Measurements from ENCODE around the gene BRAF.
"Not testable (repeated sequence)": the region's sequence is repeated elsewhere in the genome, so short reads cannot be mapped to it uniquely, and the experiment has no call there.

The BRAF gene

DNA sequence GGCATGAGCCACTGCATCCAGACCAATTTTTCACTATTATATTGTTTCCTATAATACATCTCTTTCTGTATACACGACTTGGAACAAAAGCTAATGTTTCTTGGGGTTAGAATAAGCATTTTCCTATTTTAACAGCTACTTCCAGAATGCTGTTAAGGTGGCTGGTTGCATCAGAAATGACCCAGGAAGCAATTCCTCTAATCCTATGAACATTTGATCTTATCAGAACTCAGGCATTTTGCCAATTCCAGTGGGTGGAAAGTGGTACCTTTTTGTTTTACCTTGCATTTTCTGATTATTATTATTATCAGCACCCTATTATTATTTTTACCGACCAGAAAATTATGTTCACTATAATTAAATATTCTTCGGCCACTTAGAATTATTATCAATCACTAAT, 154.9 kb downstream of the BRAF start:
- DNase-seq (ENCODE audit: low read depth) = no peak

DNA sequence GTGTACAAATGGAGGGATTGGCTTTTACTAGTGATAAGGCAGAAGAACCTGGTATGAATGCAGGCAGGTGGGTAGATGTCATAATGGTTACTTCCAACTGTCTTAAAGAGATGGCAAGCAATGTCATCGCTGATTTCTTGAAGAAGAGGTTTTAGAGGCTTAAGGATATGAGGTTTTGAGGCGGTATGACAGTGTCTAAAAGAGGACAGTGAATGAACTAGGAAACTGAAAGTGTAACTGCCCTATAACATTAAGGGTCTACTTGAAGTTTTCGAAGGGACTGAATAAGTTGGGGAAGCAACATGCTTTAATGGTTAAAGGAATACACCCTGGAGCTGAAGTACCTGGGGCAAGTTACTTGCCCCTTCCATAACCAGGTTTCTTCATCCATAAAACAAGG, 157.3 kb downstream of the BRAF start:
- no peak for DNase-seq (ENCODE audit: low read depth)

DNA sequence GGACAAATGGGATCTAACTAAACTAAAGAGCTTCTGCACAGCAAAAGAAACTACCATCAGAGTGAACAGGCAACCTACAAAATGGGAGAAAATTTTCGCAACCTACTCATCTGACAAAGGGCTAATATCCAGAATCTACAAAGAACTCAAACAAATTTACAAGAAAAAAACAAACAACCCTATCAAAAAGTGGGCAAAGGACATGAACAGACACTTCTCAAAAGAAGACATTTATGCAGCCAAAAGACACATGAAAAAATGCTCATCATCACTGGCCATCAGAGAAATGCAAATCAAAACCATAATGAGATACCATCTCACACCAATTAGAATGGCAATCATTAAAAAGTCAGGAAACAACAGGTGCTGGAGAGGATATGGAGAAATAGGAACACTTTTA, 159.3 kb downstream of the BRAF start:
- not testable (repeated sequence) for DNase-seq (ENCODE audit: low read depth)

DNA sequence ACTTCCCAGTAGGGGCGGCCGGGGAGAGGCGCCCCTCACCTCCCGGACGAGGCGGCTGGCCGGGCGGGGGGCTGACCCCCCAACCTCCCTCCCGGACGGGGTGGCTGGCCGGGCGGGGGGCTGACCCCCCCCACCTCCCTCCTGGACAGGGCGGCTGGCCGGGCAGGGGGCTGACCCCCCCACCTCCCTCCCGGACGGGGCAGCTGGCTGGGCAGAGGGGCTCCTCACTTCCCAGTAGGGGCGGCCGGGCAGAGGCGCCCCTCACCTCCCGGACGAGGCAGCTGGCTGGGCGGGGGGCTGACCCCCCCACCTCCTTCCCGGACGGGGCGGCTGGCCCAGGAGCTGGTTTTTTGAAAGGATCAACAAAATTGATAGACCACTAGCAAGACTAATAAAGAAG, 161.6 kb downstream of the BRAF start:
- not testable (repeated sequence) for DNase-seq (ENCODE audit: low read depth)

DNA sequence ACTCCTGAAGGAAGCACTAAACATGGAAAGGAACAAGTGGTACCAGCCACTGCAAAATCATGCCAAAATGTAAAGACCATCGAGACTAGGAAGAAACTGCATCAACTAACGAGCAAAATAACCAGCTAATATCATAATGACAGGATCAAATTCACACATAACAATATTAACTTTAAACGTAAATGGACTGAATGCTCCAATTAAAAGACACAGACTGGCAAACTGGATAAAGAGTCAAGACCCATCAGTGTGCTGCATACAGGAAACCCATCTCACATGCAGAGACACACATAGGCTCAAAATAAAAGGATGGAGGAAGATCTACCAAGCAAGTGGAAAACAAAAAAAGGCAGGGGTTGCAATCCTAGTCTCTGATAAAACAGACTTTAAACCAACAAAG, 163.4 kb downstream of the BRAF start:
- not testable (repeated sequence) for DNase-seq (ENCODE audit: low read depth)

DNA sequence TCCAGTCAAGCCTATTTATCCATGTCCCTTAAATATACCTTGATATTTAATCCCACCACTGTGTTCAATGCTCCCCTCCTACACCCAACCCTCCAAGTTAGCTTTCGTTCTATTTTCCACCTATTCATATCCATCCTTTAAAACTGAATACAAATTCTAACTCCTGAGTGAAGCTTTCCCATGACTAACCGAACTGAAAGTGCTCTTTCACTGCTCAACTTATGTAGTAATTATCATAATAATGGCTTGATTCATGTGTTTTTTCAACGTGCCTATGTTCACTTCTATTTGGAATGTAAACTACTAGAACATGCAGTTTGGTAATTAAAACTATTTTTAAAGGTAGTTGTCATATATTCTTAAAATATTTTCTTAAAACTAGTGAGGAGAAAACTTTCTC, 170.2 kb downstream of the BRAF start:
- no peak for DNase-seq (ENCODE audit: low read depth)

DNA sequence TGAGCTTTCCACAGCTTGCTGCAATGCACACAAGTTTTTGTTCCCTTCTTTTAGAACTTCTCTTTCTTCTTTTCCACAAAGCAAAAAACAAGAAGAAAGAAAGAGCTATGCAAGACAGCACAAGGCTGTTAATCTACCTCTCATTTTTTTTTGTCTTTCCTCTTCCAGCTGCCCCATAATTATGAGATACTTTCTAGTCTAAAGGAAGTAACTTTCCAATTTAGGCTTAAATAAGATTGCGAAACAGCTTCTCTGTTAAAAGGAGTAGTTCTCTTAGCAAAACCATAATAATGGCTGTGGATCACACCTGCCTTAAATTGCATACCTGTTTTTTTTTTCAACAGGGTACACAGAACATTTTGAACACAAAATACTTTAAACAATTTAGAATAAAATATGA, 172.2 kb downstream of the BRAF start:
- DNase-seq (ENCODE audit: low read depth) = no peak

DNA sequence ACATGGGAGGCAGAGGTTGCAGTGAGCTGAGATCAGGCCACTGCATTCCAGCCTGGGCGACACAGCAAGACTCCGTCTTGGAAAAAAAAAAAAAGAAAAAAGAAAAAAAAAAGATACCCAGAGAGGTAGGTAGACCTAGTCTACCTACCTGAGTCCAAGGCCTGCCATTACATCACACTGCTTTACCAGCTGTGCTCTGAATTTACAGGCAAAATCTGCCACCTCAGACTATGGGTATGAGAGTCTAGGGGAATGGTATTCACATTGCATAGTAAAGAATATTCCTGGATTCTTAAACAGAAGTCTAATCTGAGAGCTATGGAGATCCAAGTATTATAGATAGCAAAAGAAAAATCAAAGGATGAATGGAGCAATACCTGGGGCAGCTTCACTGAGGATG, 178.0 kb downstream of the BRAF start:
- no peak for DNase-seq (ENCODE audit: low read depth)

DNA sequence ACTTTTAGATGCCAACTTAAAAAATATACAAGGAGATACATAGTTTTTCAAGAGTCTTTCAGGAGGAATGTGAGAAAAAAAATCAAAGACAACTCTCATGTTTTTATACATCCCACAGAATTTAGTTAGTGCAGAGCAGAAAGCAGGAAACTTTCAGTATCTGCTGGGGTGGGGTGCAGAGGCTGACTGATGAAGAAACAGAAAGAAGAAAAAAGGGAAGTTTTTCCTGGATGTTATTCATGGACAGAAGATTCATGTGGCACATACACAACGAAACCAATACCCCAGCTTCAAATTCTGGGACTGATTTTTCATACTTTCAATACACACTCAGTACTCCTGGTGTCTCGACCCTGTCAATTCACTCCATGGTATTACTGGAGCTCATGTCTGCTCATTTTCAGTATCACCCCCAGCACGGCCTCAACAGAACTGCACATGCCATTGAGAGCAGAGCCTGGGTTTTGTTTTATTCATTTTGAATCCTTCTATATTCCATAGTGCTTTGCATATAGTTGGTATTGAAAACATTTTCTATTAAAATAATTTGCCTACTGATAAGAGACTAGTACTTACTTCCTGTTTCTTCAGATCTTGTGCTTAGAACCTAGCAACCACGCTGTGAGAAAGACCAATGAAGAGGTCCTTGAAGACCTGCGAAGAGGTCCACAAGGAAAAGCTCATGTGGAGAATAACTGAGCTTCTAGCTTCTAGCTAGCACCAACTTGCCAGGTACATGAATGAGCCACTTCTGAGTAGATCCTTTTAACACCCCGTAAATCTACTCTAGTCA, 179.3 kb downstream of the BRAF start:
- DNase-seq (ENCODE audit: low read depth) = no peak

DNA sequence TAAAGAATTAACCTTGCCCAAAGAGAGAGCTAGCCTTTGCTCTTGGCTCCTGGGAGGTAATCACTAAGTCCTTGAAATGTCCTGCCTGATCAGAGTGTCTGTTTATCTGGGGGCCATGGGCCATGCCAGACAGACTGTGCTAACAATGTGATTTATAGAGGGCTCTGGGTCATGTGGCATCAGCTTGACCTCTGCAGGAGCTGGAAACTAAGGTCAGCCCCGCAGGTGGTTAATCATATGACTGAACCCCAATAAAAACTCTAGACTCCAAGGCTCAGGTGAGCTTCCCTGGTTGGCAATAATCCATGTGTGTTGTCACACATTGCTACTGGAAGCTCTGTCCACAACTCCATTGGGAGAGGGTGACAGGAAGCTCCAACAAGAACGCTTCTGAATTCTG, 180.7 kb downstream of the BRAF start:
- DNase-seq (ENCODE audit: low read depth) = no peak

DNA sequence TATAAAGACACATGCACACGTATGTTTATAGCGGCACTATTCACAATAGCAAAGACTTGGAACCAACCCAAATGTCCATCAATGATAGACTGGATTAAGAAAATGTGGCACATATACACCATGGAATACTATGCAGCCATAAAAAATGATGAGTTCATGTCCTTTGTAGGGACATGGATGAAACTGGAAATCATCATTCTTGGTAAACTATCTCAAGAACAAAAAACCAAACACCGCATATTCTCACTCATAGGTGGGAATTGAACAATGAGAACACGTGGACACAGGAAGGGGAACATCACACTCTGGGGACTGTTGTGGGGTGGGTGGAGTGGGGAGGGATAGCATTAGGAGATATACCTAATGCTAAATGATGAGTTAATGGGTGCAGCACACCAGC, 181.5 kb downstream of the BRAF start:
- DNase-seq (ENCODE audit: low read depth) = not testable (repeated sequence)

DNA sequence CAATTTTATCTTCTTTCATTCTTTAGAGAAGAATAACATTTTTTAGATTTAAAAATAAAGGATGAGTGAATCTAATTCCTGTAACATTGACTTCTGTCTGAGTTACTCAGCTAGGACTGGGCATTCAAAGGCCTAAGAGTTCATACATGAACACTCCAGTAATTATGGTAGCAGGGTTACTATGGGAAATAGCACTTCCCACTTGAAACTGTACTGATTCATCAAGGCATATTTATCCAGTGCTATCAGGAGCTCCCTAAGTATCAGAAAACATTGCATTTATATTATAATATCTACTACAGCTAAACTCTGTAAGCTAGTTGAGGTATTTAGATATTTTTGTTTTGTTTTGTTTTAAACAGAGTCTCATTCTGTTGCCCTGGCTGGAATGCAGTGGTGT, 186.4 kb downstream of the BRAF start:
- no peak for DNase-seq (ENCODE audit: low read depth)

DNA sequence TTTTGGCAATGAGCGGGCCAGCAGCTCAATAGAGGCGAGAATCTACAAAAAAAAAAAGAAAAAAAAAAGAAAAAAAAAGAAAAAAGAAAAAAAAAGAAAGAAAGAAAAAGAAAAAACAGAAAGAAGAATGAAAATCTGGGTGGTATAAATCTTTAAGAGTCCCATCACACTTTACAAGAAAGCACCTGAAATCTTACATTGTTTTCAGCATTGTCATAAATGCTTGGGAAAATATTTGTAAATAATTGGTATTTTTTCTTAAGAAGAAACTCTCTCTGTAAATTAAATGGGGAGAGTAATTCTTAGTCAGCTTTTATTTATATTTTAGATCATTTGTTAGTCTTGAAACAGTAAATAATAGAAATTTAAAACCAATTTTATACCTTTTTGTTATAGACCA, 190.0 kb downstream of the BRAF start:
- DNase-seq (ENCODE audit: low read depth) = no peak

DNA sequence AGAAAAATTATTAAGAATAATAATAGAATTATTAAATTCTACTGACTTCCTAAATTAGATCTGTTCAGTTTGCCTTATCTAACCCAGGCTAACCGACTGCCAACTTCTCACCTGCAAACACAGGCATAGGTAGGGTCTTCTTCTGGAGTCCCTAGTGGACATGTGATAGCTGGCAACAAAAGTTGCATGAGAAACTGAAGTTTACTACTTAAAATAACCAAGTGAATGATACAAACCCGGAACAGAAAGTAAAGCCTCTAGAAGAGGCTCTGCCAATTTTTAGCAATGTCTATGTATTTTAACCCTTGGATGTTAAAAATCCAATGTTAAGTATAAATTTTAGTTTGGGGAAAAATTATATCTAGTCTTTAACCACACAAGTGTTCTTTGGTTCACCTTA, 190.6 kb downstream of the BRAF start:
- no peak for DNase-seq (ENCODE audit: low read depth)

DNA sequence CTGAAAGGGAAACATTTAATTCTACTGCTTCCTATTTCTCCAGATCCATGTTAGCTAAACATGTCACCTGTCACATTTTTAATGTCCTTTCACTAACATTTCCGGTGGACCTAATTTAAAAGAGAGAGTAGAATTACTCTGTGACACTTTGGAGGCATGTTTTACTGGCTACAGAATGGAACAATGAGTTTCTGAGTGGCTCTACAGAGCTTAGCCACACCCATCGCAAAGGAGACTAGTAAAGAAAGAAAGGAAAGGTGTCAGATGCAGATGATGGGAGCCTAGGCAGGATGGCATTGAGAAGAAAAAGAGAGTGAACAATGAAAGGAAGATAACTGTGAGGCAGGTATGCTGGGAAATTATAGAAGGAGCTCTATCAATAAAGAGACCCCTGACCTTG, 192.3 kb downstream of the BRAF start:
- no peak for DNase-seq (ENCODE audit: low read depth)

DNA sequence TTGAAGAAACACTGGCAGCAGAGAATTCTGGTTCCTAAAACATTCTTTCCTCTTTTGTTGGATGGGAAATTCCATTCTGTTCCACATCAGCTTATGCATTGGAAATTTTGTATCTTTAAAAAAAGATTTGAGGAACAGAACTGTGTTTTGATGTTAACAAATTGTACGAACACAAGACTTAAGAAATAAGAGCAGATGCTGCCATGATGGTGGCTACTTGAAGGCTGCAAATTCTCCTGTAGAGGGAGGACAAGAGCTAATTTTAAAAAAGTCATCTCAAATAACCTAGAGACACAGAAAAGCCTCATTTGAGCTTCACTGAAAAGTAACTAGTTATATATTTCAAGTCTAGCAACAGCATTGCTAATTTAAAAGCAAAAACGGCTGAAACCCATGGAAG, 198.4 kb downstream of the BRAF start:
- no peak for DNase-seq (ENCODE audit: low read depth)

DNA sequence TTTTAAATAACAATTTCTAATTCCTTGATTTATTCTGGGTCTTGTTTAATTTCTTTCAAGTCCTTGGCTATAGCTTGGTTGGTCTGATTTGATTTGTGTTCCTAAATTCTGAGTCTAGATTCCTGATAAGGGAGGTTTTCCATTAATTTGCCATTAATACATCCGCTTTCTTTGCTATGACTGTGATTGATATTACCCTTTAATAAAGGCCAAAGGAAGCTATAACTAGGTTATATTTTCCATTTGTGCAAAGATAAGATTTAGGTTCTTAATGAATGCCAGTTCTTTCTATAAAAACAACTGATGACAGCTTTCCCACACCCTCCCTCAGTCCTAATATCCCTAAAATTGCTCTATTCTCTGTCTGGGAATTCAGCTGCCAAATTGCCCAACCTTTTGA, 200.0 kb downstream of the BRAF start:
- no peak for DNase-seq (ENCODE audit: low read depth)

DNA sequence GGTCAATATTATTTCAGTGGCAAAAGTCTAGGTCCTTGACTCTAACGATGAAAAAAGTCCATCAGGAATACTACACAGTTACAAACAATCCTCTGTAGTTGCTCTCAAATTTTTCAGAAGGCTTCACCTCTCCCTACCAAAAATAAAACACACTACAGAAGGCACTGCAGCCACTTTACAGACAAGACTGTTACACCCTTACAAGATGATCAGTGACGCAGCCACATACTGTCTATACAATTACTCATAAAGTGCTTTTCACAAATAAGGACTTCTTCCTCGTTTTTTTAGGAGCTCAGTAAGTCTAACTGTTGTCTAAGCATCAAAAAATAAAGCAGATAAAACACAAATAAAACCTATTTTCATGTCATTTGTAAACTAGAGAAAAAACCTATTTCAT, 201.2 kb downstream of the BRAF start:
- DNase-seq (ENCODE audit: low read depth) = no peak

DNA sequence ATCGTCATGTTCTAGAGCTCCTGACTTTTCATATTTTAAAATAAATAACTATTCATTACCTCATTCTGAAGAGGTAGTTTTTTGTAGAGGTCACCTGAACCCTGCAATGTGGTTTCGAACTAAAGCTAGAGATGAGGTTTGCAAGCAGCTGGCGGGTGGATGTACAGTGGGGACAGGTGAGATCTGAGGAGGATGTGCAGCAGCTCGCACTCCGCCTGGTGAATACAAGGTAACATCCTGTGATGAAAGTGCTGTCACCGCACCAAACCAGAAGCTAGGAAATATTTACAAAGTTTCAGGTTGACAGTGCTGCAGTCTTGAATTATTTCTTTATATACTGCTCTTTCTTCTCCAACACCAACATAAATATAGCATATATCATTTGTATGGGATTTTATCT, 201.7 kb downstream of the BRAF start:
- no peak for DNase-seq (ENCODE audit: low read depth)

DNA sequence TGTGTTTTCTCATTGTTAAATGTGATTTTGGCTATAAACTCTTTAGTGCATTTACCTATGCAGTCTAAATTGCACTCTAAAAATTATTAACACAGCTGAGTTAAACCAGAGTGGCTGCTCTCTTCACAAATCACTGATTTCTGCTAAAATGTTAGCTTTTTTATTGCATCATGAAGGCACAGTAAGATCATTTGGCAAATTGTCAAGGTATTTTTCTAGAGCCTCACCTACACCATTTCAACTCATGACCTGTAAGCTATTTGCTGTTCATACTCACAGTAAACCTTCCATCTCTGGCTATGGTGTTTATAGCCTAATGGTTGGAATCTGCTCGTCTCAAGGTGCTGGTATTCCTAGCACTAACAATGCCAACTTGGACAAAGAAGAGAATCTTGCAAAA, 202.5 kb downstream of the BRAF start:
- no peak for DNase-seq (ENCODE audit: low read depth)

DNA sequence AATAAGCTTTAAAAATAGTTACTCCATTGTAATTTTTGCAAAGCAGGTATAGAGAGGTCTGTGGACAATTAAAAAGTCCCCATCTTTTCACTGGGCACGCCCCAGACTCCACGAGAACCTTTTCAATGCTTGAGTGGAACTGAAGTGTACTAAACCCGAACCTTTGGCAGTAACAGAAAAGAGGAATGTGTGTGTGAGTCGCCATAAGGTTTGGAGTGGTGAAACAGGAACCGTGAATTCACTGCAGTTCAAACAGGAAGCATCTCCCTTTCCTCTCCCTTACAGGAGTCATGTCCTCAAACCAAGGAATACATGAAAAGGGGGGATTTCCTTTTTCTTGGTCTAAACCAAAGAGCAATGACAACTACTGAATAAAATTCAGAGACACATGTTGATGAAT, 205.0 kb downstream of the BRAF start:
- no peak for DNase-seq (ENCODE audit: low read depth)

DNA sequence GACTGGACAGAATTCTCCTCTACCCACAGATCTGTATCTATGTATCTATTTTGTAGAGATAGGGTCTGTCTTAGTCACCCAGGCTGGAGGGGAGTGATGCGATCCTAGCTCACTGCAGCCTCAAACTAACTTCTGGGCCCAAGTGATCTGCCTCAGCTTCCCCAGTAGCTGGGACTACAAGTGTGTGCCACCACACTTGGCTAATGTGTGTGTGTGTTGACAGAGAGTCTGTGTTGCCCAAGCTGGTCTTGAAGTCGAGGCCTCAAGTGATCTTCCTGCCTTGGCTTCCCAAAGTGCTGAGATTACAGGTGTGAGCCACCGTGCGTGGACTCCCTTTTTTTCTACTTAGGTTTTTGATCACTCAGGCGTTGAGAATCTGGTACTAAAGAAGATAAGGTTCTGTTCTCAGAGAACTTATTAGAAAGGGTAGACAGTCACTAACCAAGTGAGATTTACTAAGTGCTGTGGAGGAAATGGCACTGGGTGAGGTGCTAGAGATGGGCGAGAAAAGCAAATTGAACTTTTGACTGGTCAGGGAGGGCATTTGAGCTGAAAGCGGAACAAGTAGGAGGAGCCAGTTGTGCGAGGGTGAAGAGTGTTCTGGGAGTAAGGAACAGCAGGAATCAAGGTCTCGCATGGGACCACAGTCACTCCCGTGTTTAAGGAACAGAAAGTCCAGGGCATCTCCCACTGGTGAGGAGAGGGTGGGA, 210.2 kb downstream of the BRAF start:
- no peak for DNase-seq (ENCODE audit: low read depth)

DNA sequence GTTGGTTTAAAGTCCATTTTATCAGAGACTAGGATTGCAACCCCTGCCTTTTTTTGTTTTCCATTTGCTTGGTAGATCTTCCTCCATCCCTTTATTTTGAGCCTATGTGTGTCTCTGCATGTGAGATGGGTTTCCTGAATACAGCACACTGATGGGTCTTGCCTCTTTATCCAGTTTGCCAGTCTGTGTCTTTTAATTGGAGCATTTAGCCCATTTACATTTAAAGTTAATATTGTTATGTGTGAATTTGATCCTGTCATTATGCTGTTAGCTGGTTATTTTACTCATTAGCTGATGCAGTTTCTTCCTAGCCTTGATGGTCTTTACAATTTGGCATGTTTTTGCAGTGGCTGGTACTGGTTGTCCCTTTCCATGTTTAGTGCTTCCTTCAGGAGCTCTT, 212.3 kb downstream of the BRAF start:
- DNase-seq (ENCODE audit: low read depth) = not testable (repeated sequence)

DNA sequence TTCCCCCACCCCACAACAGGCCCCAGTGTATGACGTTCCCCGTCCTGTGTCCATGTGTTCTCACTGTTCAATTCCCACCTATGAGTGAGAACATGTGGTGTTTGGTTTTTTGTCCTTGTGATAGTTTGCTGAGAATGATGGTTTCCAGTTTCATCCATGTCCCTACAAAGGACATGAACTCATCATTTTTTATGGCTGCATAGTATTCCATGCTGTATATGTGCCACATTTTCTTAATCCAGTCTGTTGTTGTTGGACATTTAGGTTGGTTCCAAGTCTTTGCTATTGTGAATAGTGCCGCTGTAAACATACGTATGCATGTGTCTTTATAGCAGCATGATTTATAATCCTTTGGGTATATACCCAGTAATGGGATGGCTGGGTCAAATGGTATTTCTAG, 216.0 kb downstream of the BRAF start:
- DNase-seq (ENCODE audit: low read depth) = not testable (repeated sequence)
